PC-3 (cell line): Measurements from ENCODE around the gene COMMD2. TPM values are rescaled to one million over a fixed set of nuclear protein-coding genes. Genes with fewer than 3 reads are reported as not detected.
A peak's percentile ranks its signal among the peaks of the same experiment; 100 is the strongest.

Source experiments
- ATAC-seq: fragments of 200-7000 bp; cut with Tn5 transposase; 2 replicates; pipeline ENCODE4 v1.9.1; 2020; ENCODE audit warnings: mild to moderate bottlenecking, moderate library complexity
- BruUV-seq: library from RNA; stranded (reverse); fragments of 400-500 nt; replicated peaks from 2 replicates; lab custom pipeline; 2021; lab: Mats Ljungman, UMichigan
- CTCF ChIA-PET: fragments of 300-600 bp; sonication (Branson Sonifier 250); formaldehyde crosslinking; loops from one replicate; lab custom pipeline; 2022; ENCODE audit warnings: antibody characterized with exemption; lab: Charles Lee
- POLR2A ChIA-PET: fragments of 300-600 bp; sonication (Branson Sonifier 250); formaldehyde crosslinking; loops from one replicate; lab custom pipeline; 2022; ENCODE audit warnings: antibody characterized with exemption; ENCODE audit not compliant: unreplicated experiment; lab: Charles Lee
- DNase-seq: peaks from one replicate; pipeline ENCODE4 v3.0.0-alpha.2; 2015
- H2AFZ ChIP-seq: fragments of 300-600 bp; sonication (generic); 2 replicates; pipeline ENCODE4 v1.6.0; 2016; ENCODE audit warnings: antibody characterized with exemption, low read length
- H3F3A ChIP-seq: fragments of 300-600 bp; sonication (generic); one replicate; pipeline ENCODE4 v1.6.0; 2017; ENCODE audit warnings: antibody characterized with exemption, low read length, control low read depth, mild to moderate bottlenecking; ENCODE audit not compliant: unreplicated experiment
- H3K27ac ChIP-seq: fragments of 300-600 bp; sonication (generic); 2 replicates; pipeline ENCODE4 v1.5.1; 2016; ENCODE audit warnings: mild to moderate bottlenecking, low read length
- H3K27me3 ChIP-seq: fragments of 300-600 bp; sonication (generic); 2 replicates; pipeline ENCODE4 v1.6.1; 2016; ENCODE audit warnings: low read length, mixed read lengths
- H3K36me3 ChIP-seq: fragments of 300-600 bp; sonication (generic); 2 replicates; pipeline ENCODE4 v1.6.1; 2016; ENCODE audit warnings: low read depth, mixed run types, low read length, mixed read lengths
- H3K4me1 ChIP-seq: fragments of 300-600 bp; sonication (generic); 2 replicates; pipeline ENCODE4 v1.5.1; 2016; ENCODE audit warnings: low read length; ENCODE audit not compliant: insufficient read depth
- H3K4me2 ChIP-seq: fragments of 300-600 bp; sonication (generic); 2 replicates; pipeline ENCODE4 v1.6.0; 2016; ENCODE audit warnings: low read length
- H3K4me3 ChIP-seq: fragments of 300-600 bp; sonication (generic); 2 replicates; pipeline ENCODE4 v1.5.1; 2016; ENCODE audit warnings: mild to moderate bottlenecking, low read length, mixed read lengths
- H3K79me2 ChIP-seq: fragments of 300-600 bp; sonication (generic); 2 replicates; pipeline ENCODE4 v1.6.1; 2017; ENCODE audit warnings: low read length, mixed read lengths
- H3K9ac ChIP-seq: fragments of 300-600 bp; sonication (generic); 2 replicates; pipeline ENCODE4 v1.6.0; 2016; ENCODE audit warnings: mild to moderate bottlenecking, low read length
- H3K9me2 ChIP-seq: fragments of 300-600 bp; sonication (generic); replicated peaks from 2 replicates; pipeline ENCODE4 v1.6.1; 2016; ENCODE audit warnings: mixed run types, low read length, mixed read lengths
- H3K9me3 ChIP-seq: fragments of 300-600 bp; sonication (generic); 2 replicates; pipeline ENCODE4 v1.6.1; 2016; ENCODE audit warnings: low read length, mixed read lengths
- H4K20me1 ChIP-seq: fragments of 300-600 bp; sonication (generic); 2 replicates; pipeline ENCODE4 v1.6.1; 2016; ENCODE audit warnings: low read length, mixed read lengths
- EZH2 ChIP-seq: fragments of 300-600 bp; sonication (generic); IDR thresholded peaks from one replicate; pipeline ENCODE4 v1.6.1; 2017; ENCODE audit warnings: antibody characterized with exemption, mild to moderate bottlenecking, low read length; ENCODE audit not compliant: unreplicated experiment
- EZH2phosphoT487 ChIP-seq: fragments of 300-600 bp; sonication (generic); IDR thresholded peaks from 2 replicates; pipeline ENCODE4 v1.6.1; 2018; ENCODE audit warnings: mild to moderate bottlenecking, antibody characterized with exemption, low read length, borderline replicate concordance
- intact Hi-C: fragments of 100-400 bp; cut with micrococcal nuclease; formaldehyde crosslinking; loops from 2 replicates; pipeline ENCODE4 v1.9.0; 2023
- total RNA-seq: library from RNA; depleted of rRNA; stranded (reverse); fragments of >200 nt; gene quantifications from 2 replicates; pipeline ENCODE4 v1.2.3, GENCODE V29; 2014
- TF ChIP-seq, protein P1 (sequence below): fragments of 300-600 bp; sonication (generic); conservative IDR thresholded peaks from 2 replicates; pipeline ENCODE4 v1.5.1; 2017; ENCODE audit warnings: antibody characterized with exemption, low read depth, mild to moderate bottlenecking, low read length

Gene COMMD2
- total RNA-seq, 1 experiment from 2014 or later, result 24.8 TPM

DNA sequence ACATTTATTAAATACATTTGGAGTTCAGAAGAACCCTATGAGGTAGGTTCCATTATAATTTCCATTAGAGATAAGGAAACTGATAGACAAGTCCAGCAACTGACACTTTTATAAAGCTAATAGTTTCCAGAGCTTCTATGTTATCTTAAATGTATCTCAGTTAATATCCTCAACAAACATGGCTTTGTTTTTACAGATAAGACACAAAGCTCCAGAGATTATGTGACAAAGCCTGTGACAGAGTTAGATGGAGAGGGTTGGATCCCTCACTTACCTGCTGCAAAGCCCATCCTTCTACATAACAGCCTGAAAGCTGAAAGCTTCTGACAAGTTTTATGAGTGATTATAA is 473 bp upstream of the COMMD2 start:
- H3K27me3 ChIP-seq, result no peaks in the 10 kb centered on the region
- H3K4me3 ChIP-seq, result peak overlapping the region; percentile 94
- no peaks in the 10 kb centered on the region for H3K9me3 ChIP-seq
- BruUV-seq, result TSS peak; percentile 46
- H3K36me3 ChIP-seq, result peaks cover 15% of the 10 kb centered on the region; the same call in 1 of the 2 replicates
- peaks cover 28% of the 10 kb centered on the region for H3K79me2 ChIP-seq
- ATAC-seq (no peak), DNase-seq (no peak)
- H3K4me2 ChIP-seq, result peak overlapping the region; percentile 92
- POLR2A ChIA-PET, result no interaction called here
- H3K9ac ChIP-seq, result peak overlapping the region; percentile 90; the same call in 1 of the 2 replicates
- H3K4me1 ChIP-seq, result peaks cover 23% of the 10 kb centered on the region
- H3K27ac ChIP-seq, result no peak overlapping the region
- intact Hi-C loops, result loop anchor here (1.0 to 5.0 kb wide), 2 partner anchors 185 to 240 kb away; no protein-coding TSS in a partner anchor
- CTCF ChIA-PET, result interaction anchor here (2.1 kb wide), 1 partner anchor 13 kb away, joined by 5 read pairs; no protein-coding TSS in a partner anchor
- H4K20me1 ChIP-seq, result no peaks in the 10 kb centered on the region
- TF ChIP-seq, protein P1, sequence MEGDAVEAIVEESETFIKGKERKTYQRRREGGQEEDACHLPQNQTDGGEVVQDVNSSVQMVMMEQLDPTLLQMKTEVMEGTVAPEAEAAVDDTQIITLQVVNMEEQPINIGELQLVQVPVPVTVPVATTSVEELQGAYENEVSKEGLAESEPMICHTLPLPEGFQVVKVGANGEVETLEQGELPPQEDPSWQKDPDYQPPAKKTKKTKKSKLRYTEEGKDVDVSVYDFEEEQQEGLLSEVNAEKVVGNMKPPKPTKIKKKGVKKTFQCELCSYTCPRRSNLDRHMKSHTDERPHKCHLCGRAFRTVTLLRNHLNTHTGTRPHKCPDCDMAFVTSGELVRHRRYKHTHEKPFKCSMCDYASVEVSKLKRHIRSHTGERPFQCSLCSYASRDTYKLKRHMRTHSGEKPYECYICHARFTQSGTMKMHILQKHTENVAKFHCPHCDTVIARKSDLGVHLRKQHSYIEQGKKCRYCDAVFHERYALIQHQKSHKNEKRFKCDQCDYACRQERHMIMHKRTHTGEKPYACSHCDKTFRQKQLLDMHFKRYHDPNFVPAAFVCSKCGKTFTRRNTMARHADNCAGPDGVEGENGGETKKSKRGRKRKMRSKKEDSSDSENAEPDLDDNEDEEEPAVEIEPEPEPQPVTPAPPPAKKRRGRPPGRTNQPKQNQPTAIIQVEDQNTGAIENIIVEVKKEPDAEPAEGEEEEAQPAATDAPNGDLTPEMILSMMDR, result no peak
- no peaks in the 10 kb centered on the region for H3F3A ChIP-seq
- H2AFZ ChIP-seq, result peak overlapping the region; percentile 89
- no peaks in the 10 kb centered on the region for H3K9me2 ChIP-seq

DNA sequence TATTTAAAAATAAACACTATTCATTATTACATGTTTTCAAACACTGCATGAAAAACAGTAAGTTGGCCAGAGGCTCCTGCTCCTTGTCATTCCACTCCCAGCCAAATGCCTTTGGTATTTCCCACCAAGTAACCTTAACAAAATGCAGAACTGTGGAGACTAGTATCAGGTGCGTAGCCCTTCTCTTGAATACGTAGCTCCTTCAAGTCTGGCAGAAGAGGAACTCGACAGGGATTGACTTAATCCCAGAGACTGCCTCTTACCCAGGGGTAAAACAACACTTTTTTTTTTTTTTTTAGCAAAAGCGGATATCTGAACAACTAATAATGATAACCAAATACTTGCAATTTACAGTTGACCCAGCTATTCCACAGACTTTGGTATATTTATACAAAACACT is 738 bp downstream of the COMMD2 start:
- H3F3A ChIP-seq, result no peaks in the 10 kb centered on the region
- H3K36me3 ChIP-seq, result peaks cover 22% of the 10 kb centered on the region; the same call in 1 of the 2 replicates
- DNase-seq (peak; percentile 14), ATAC-seq (peak; percentile 8; the same call in 1 of the 2 replicates)
- H3K79me2 ChIP-seq, result peaks cover 28% of the 10 kb centered on the region
- TF ChIP-seq, protein P1, result no peak
- TF ChIP-seq EZH2 (no peak), EZH2phosphoT487 (no peak)
- H2AFZ ChIP-seq, result peak overlapping the region; percentile 89
- no peaks in the 10 kb centered on the region for H4K20me1 ChIP-seq
- peak overlapping the region; percentile 94 for H3K4me3 ChIP-seq
- CTCF ChIA-PET, result interaction anchor here (1.1 to 2.1 kb wide), 3 partner anchors 14 to 94 kb away, joined by 3 to 5 read pairs (median 5); partner anchors contain the start of gene WWTR1
- no peaks in the 10 kb centered on the region for H3K9me3 ChIP-seq
- H3K9me2 ChIP-seq, result no peaks in the 10 kb centered on the region
- no TSS peak for BruUV-seq
- POLR2A ChIA-PET, result no interaction called here
- H3K27me3 ChIP-seq, result no peaks in the 10 kb centered on the region
- H3K27ac ChIP-seq, result no peak overlapping the region
- intact Hi-C loops, result loop anchor here (5.0 kb wide), 1 partner anchor 184 kb away; no protein-coding TSS in a partner anchor
- H3K4me1 ChIP-seq, result peaks cover 23% of the 10 kb centered on the region
- H3K4me2 ChIP-seq, result peak overlapping the region; percentile 92
- H3K9ac ChIP-seq, result peak overlapping the region; percentile 90

DNA sequence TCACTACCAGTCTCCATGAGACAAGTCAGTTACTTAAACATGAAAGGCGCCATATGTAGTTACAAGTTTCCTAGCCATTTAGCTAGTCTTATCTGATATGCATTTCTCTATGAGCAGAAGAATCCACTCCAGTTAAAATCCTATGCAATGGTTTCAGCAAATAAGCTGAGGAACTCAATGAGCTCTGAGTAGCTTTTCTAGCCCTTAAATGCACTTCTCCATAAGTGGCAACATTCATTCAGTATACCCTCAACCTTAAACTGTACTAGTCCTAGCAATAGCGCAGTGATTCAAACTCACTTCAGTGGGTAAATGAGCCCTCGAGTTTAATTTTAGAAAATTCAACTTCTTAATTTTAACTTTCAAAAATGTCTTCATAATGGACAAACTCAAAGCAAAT is 7.7 kb downstream of the COMMD2 start:
- no peak for TF ChIP-seq EZH2
- TF ChIP-seq EZH2phosphoT487, result no peak
- TF ChIP-seq, protein P1, result no peak
- ChIA-PET CTCF (no interaction called here), POLR2A (no interaction called here)
- intact Hi-C loops, result no loop called here
- H3K4me2 ChIP-seq, result no peak overlapping the region
- no peaks in the 10 kb centered on the region for H4K20me1 ChIP-seq
- no TSS peak for BruUV-seq
- no peaks in the 10 kb centered on the region for H3K27me3 ChIP-seq
- H3K4me1 ChIP-seq, result peaks cover 3% of the 10 kb centered on the region
- H3K9ac ChIP-seq, result no peak overlapping the region
- H3K9me2 ChIP-seq, result no peaks in the 10 kb centered on the region
- DNase-seq, result no peak
- H3K27ac ChIP-seq, result no peak overlapping the region
- no peaks in the 10 kb centered on the region for H3F3A ChIP-seq
- H3K36me3 ChIP-seq, result peaks cover 46% of the 10 kb centered on the region
- no peak overlapping the region for H3K4me3 ChIP-seq
- H2AFZ ChIP-seq, result no peak overlapping the region
- peaks cover 1% of the 10 kb centered on the region; the same call in 1 of the 2 replicates for H3K79me2 ChIP-seq
- no peak for ATAC-seq
- no peaks in the 10 kb centered on the region for H3K9me3 ChIP-seq
